ENCODE results near the gene HPS5.

HPS5 gene

DNA sequence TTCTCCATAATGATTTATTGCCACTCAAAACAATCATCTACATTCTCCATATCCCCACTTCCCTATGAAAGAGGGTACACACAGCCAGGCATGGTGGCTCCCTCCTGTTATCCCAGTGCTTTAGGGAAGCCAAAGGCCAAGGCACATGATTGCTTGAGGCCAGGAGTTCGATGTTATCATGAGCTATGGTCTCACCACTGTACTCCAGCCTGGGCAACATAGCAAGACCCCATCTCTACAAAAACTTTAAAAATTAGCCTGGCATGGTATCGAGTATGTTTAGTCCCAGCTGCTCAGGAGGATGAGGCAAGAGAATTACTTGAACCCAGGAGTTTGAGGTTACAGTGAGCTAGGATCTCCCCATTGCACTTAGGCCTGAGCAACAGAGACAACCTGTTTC lies 6.0 kb downstream of the HPS5 start:
- Histone ChIP-seq H3K27me3 (ENCODE audit: control insufficient read depth, insufficient read depth, low read length) (no peaks in the 10 kb centered on the region), H3K36me3 (ENCODE audit: control insufficient read depth, insufficient read depth, low read length) (no peaks in the 10 kb centered on the region), H3K9me3 (ENCODE audit: control insufficient read depth, low read length) (no peaks in the 10 kb centered on the region), H3K9ac (ENCODE audit: low read length) (no peak overlapping the region), H3K4me1 (ENCODE audit: control insufficient read depth, insufficient read depth, low read length) (peaks cover 15% of the 10 kb centered on the region), H3K4me3 (ENCODE audit: low read length) (no peak overlapping the region)

DNA sequence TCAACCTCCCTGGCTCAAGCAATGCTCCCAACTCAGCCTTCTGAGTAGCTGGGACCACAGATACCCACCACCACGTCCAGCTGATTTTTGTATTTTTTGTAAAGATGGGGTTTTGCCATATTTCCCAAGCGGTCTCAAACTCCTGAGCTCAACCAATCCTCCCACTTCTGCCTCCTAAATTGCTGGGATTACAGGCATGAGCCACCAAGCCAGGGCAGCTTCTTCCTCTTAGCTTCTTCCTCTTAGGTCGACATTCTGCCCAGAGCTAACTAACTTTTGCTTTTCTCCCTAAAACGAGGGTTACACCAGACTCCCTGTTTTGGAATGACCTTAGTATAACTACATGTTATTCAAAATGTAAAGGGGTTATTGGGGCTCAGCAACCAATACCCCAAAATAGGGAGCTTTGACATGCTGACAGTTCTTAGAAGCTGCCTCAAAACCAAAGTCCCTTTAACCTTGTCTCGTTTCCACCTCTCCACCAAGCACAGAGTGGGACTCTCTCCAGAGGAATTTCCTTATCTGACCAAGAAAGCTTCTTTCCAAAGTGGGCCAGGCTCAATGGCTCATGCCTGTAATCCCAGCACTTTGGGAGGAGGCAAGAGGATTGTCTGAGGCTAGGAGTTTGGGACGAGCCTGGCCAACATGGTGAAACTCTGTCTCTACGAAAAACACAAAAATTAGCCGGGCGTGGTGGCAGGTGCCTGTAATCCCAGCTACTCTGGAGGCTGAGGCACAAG lies 7.0 kb downstream of the HPS5 start:
- Histone ChIP-seq H3K4me3 (ENCODE audit: low read length) (no peak overlapping the region), H3K9ac (ENCODE audit: low read length) (no peak overlapping the region), H3K36me3 (ENCODE audit: control insufficient read depth, insufficient read depth, low read length) (no peaks in the 10 kb centered on the region), H3K9me3 (ENCODE audit: control insufficient read depth, low read length) (no peaks in the 10 kb centered on the region), H3K4me1 (ENCODE audit: control insufficient read depth, insufficient read depth, low read length) (peaks cover 8% of the 10 kb centered on the region), H3K27me3 (ENCODE audit: control insufficient read depth, insufficient read depth, low read length) (no peaks in the 10 kb centered on the region)

GRCh38 chr11:18313965-18314763 lies 7.8 kb downstream of the HPS5 start:
- Histone ChIP-seq H3K9me3 (ENCODE audit: control insufficient read depth, low read length) (no peaks in the 10 kb centered on the region), H3K4me1 (ENCODE audit: control insufficient read depth, insufficient read depth, low read length) (peaks cover 8% of the 10 kb centered on the region)

GRCh38 chr11:18312663-18313420 lies 9.1 kb downstream of the HPS5 start:
- Histone ChIP-seq H3K4me1 (ENCODE audit: control insufficient read depth, insufficient read depth, low read length) (peaks cover 8% of the 10 kb centered on the region), H3K27me3 (ENCODE audit: control insufficient read depth, insufficient read depth, low read length) (no peaks in the 10 kb centered on the region), H3K9me3 (ENCODE audit: control insufficient read depth, low read length) (no peaks in the 10 kb centered on the region), H3K9ac (ENCODE audit: low read length) (no peak overlapping the region), H3K4me3 (ENCODE audit: low read length) (no peak overlapping the region), H3K36me3 (ENCODE audit: control insufficient read depth, insufficient read depth, low read length) (no peaks in the 10 kb centered on the region)

More at GRCh38 chr11:18313965-18314763, 7.8 kb downstream of the HPS5 start:
- H3K36me3 ChIP-seq (ENCODE audit: control insufficient read depth, insufficient read depth, low read length) = no peaks in the 10 kb centered on the region
- H3K4me3 ChIP-seq (ENCODE audit: low read length) = no peak overlapping the region
- no peaks in the 10 kb centered on the region for H3K27me3 ChIP-seq (ENCODE audit: control insufficient read depth, insufficient read depth, low read length)
- no peak overlapping the region for H3K9ac ChIP-seq (ENCODE audit: low read length)

GRCh38 chr11:18312012-18312411 lies 9.9 kb downstream of the HPS5 start:
- H3K9ac ChIP-seq (ENCODE audit: low read length) = no peak overlapping the region
- H3K4me1 ChIP-seq (ENCODE audit: control insufficient read depth, insufficient read depth, low read length) = peaks cover 10% of the 10 kb centered on the region
- no peaks in the 10 kb centered on the region for H3K27me3 ChIP-seq (ENCODE audit: control insufficient read depth, insufficient read depth, low read length)
- H3K9me3 ChIP-seq (ENCODE audit: control insufficient read depth, low read length) = no peaks in the 10 kb centered on the region
- H3K36me3 ChIP-seq (ENCODE audit: control insufficient read depth, insufficient read depth, low read length) = no peaks in the 10 kb centered on the region
- no peak overlapping the region for H3K4me3 ChIP-seq (ENCODE audit: low read length)

GRCh38 chr11:18310800-18311340 lies 11.1 kb downstream of the HPS5 start:
- no peak overlapping the region for H3K9ac ChIP-seq (ENCODE audit: low read length)
- no peaks in the 10 kb centered on the region for H3K36me3 ChIP-seq (ENCODE audit: control insufficient read depth, insufficient read depth, low read length)
- peaks cover 13% of the 10 kb centered on the region for H3K4me1 ChIP-seq (ENCODE audit: control insufficient read depth, insufficient read depth, low read length)
- H3K4me3 ChIP-seq (ENCODE audit: low read length) = no peak overlapping the region
- no peaks in the 10 kb centered on the region for H3K9me3 ChIP-seq (ENCODE audit: control insufficient read depth, low read length)
- H3K27me3 ChIP-seq (ENCODE audit: control insufficient read depth, insufficient read depth, low read length) = no peaks in the 10 kb centered on the region

DNA sequence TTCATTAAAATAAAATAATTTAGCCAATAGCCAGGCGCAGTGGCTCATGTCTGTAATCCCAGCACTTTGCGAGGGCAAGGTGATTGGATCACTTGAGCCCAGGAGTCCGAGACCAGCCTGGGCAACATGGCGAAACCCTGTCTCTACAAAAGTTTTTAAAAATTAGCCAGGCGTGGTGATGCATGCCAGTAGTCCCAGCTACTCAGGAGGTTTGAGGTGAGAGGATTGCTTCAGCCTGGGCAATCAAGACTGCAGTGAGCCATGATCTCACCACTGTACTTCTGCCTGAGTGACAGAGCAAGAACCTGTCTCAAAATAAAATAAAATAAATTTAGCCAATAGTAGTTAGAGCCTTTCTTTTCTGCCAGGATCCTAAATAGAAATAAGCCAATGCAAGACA lies 12.2 kb downstream of the HPS5 start:
- Histone ChIP-seq H3K9ac (ENCODE audit: low read length) (no peak overlapping the region), H3K4me3 (ENCODE audit: low read length) (no peak overlapping the region), H3K27me3 (ENCODE audit: control insufficient read depth, insufficient read depth, low read length) (no peaks in the 10 kb centered on the region), H3K4me1 (ENCODE audit: control insufficient read depth, insufficient read depth, low read length) (peaks cover 13% of the 10 kb centered on the region), H3K36me3 (ENCODE audit: control insufficient read depth, insufficient read depth, low read length) (no peaks in the 10 kb centered on the region), H3K9me3 (ENCODE audit: control insufficient read depth, low read length) (no peaks in the 10 kb centered on the region)

DNA sequence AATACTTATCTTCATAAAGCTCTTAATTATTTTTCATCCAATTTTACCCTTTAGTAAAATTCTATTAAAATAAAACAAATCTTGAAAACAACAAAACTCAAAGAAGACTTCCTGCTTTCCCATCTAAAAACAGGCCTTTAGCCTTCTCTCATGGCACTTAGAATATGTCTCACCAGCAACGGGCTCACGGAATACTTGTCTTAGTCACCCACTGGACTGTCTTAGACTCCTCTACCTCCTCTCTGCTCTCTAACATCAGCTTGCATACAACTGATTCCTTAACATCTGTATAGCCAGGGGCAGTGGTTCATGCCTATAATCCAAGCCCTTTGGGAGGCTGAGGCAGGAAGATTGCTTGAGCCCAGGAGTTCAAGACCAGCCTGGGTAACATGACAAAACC lies 13.7 kb downstream of the HPS5 start:
- Histone ChIP-seq H3K9ac (ENCODE audit: low read length) (no peak overlapping the region), H3K4me1 (ENCODE audit: control insufficient read depth, insufficient read depth, low read length) (peaks cover 13% of the 10 kb centered on the region), H3K9me3 (ENCODE audit: control insufficient read depth, low read length) (no peaks in the 10 kb centered on the region), H3K27me3 (ENCODE audit: control insufficient read depth, insufficient read depth, low read length) (no peaks in the 10 kb centered on the region), H3K36me3 (ENCODE audit: control insufficient read depth, insufficient read depth, low read length) (no peaks in the 10 kb centered on the region), H3K4me3 (ENCODE audit: low read length) (no peak overlapping the region)

DNA sequence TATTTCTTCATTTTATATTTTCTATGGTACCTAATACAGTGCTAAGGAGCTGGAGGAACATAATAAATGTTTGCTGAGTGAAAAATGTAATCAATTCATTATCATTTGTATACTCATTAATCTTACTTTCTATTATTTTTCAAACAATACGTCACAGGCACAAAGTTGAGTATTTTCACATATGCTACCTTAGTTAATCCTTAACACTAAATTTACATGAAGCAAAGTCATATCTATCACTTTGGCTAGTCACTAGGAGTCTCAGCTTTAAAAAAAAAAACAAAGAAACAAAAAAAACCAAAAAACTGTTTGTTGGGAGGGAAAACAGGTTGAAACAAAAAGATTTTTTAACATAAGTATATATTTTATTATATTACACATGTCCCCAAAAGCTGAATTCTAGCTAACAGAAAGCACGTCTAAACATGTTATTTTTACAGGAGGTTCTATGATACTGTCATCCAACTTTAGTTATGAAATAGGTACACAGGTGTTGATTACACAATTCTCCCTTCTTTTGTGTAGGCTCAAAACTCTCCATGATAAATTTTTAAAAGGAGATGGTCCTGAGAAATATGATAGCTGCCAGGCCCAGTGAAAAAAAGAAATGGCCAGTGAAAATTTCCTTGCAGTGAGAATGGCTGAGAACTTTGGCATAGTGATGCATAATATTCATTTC lies 14.3 kb downstream of the HPS5 start:
- no peaks in the 10 kb centered on the region for H3K27me3 ChIP-seq (ENCODE audit: control insufficient read depth, insufficient read depth, low read length)
- H3K4me3 ChIP-seq (ENCODE audit: low read length) = no peak overlapping the region
- no peaks in the 10 kb centered on the region for H3K9me3 ChIP-seq (ENCODE audit: control insufficient read depth, low read length)
- H3K4me1 ChIP-seq (ENCODE audit: control insufficient read depth, insufficient read depth, low read length) = peaks cover 12% of the 10 kb centered on the region
- no peak overlapping the region for H3K9ac ChIP-seq (ENCODE audit: low read length)
- H3K36me3 ChIP-seq (ENCODE audit: control insufficient read depth, insufficient read depth, low read length) = no peaks in the 10 kb centered on the region

DNA sequence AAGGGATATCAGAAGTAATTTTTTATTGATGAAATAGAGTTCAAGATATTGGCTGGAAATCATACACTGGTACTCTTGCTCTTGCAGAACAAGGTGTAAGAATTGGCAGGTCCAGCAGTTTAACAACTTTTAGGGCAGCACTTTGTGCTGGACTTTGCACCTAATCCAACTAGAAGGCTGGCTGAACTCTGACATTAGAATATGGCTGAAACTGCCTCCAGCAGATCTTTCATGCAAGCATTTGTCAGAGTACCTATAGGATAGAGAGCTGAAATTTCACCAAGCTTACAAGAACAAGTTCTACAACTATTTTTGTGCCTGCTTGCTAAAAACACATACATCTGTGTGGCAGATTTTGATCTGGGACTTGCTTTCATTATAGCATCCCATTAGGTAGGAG lies 17.2 kb downstream of the HPS5 start:
- Histone ChIP-seq H3K4me3 (ENCODE audit: low read length) (no peak overlapping the region), H3K9me3 (ENCODE audit: control insufficient read depth, low read length) (no peaks in the 10 kb centered on the region), H3K9ac (ENCODE audit: low read length) (no peak overlapping the region), H3K36me3 (ENCODE audit: control insufficient read depth, insufficient read depth, low read length) (no peaks in the 10 kb centered on the region), H3K27me3 (ENCODE audit: control insufficient read depth, insufficient read depth, low read length) (no peaks in the 10 kb centered on the region), H3K4me1 (ENCODE audit: control insufficient read depth, insufficient read depth, low read length) (peaks cover 5% of the 10 kb centered on the region)

- Histone ChIP-seq H3K36me3 (ENCODE audit: control insufficient read depth, insufficient read depth, low read length) (no peaks in the 10 kb centered on the region), H3K9me3 (ENCODE audit: control insufficient read depth, low read length) (no peaks in the 10 kb centered on the region), H3K4me1 (ENCODE audit: control insufficient read depth, insufficient read depth, low read length) (no peaks in the 10 kb centered on the region), H3K27me3 (ENCODE audit: control insufficient read depth, insufficient read depth, low read length) (no peaks in the 10 kb centered on the region), H3K4me3 (ENCODE audit: low read length) (no peak overlapping the region), H3K9ac (ENCODE audit: low read length) (no peak overlapping the region)
Measured at GRCh38 chr11:18299721-18300120, 22.2 kb downstream of the HPS5 start.

Measured in mucosa of stomach (tissue), 1 donor.